ENCODE results near the gene NEMP1.

NEMP1 gene

DNA sequence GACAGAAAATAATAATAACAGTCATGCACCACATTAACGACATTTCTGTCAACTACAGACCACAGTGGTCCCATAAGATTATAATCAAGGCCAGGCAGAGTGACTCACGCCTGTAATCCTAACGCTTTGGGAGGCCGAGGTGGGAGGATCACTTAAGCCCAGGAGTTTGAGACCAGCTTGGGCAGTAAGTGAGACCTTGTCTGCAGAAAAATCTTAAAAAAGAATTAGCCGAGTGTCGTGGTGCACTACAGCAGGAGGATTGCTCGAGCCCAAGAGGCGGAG lies 18.9 kb upstream of the NEMP1 start:
- H3K27ac ChIP-seq, result no peak overlapping the region

DNA sequence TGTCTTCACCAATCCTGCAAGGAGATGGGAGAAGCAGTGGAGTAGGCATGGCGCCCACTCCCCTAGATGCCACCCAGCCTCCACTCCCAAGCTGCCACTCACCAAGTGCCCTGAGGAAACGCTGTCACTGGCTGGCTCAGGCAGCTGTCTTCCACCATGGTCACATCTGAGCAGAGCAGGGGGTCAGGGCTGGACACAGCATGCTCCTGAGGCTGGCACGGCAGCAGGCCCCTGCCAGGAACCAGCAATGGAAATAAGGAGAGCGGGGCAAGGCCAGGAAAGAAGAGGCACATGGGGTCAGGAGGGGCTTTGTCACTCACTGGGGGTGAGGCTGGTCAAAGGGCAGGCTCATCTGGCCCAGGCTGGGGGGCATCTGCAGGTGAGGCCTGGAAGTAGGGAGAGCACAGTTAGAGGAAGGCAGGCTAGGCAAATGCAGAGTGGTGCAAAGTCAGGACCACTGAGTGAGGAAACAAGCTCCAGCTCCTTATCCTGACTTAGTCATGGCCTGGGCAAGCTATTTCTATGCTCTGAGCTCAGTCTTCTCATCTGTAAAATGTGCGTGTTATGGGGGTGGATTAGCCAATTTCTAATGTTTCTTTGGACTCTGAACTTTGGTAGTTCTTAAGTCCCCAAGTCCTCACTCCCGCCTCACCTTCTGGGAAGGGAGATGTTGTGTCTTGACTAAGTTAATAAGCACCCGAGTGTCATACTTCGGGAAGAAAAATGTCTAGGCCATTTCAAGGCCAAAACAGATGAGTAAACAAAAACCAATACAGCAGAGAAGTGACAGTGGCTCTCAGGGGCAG lies 18.4 kb upstream of the NEMP1 start:
- no peak for DNase-seq
- peaks cover 29% of the 10 kb centered on the region for H3K36me3 ChIP-seq
- no peaks in the 10 kb centered on the region for H3K9me3 ChIP-seq (ENCODE audit: severe bottlenecking)
- H3K27me3 ChIP-seq (ENCODE audit: insufficient read depth, low read depth, severe bottlenecking), result no peaks in the 10 kb centered on the region
- no peak overlapping the region for H3K4me3 ChIP-seq (ENCODE audit: low read depth, low read length)
- H3K27ac ChIP-seq, result peak overlapping the region; percentile 56
- TF ChIP-seq, protein P1, sequence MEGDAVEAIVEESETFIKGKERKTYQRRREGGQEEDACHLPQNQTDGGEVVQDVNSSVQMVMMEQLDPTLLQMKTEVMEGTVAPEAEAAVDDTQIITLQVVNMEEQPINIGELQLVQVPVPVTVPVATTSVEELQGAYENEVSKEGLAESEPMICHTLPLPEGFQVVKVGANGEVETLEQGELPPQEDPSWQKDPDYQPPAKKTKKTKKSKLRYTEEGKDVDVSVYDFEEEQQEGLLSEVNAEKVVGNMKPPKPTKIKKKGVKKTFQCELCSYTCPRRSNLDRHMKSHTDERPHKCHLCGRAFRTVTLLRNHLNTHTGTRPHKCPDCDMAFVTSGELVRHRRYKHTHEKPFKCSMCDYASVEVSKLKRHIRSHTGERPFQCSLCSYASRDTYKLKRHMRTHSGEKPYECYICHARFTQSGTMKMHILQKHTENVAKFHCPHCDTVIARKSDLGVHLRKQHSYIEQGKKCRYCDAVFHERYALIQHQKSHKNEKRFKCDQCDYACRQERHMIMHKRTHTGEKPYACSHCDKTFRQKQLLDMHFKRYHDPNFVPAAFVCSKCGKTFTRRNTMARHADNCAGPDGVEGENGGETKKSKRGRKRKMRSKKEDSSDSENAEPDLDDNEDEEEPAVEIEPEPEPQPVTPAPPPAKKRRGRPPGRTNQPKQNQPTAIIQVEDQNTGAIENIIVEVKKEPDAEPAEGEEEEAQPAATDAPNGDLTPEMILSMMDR (IDR thresholded peaks at IDR 0.05; ENCODE audit: low read depth, low read length), result no peak

More for the DNA sequence above, 18.9 kb upstream of the NEMP1 start:
- H3K4me3 ChIP-seq (ENCODE audit: low read depth, low read length), result no peak overlapping the region
- peaks cover 24% of the 10 kb centered on the region for H3K36me3 ChIP-seq
- no peak for DNase-seq
- H3K27me3 ChIP-seq (ENCODE audit: insufficient read depth, low read depth, severe bottlenecking), result no peaks in the 10 kb centered on the region
- TF ChIP-seq, protein P1 (IDR thresholded peaks at IDR 0.05; ENCODE audit: low read depth, low read length), result no peak
- H3K9me3 ChIP-seq (ENCODE audit: severe bottlenecking), result no peaks in the 10 kb centered on the region

- TF ChIP-seq, protein P1 (IDR thresholded peaks at IDR 0.05; ENCODE audit: low read depth, low read length), result no peak
- DNase-seq, result peak; percentile 82
- no peaks in the 10 kb centered on the region for H3K9me3 ChIP-seq (ENCODE audit: severe bottlenecking)
- no peak overlapping the region for H3K4me3 ChIP-seq (ENCODE audit: low read depth, low read length)
- H3K27ac ChIP-seq, result peak overlapping the region; percentile 56
- no peaks in the 10 kb centered on the region for H3K27me3 ChIP-seq (ENCODE audit: insufficient read depth, low read depth, severe bottlenecking)
- H3K36me3 ChIP-seq, result peaks cover 38% of the 10 kb centered on the region
Measured at GRCh38 chr12:57096099-57096572, 17.5 kb upstream of the NEMP1 start.

GRCh38 chr12:57095440-57095839 lies 16.8 kb upstream of the NEMP1 start:
- Histone ChIP-seq H3K27ac (peak overlapping the region; percentile 56), H3K9me3 (ENCODE audit: severe bottlenecking) (no peaks in the 10 kb centered on the region), H3K27me3 (ENCODE audit: insufficient read depth, low read depth, severe bottlenecking) (no peaks in the 10 kb centered on the region), H3K36me3 (peaks cover 45% of the 10 kb centered on the region), H3K4me3 (ENCODE audit: low read depth, low read length) (no peak overlapping the region)
- TF ChIP-seq, protein P1 (IDR thresholded peaks at IDR 0.05; ENCODE audit: low read depth, low read length), result no peak
- no peak for DNase-seq

GRCh38 chr12:57094208-57095160 lies 15.9 kb upstream of the NEMP1 start:
- H3K27me3 ChIP-seq (ENCODE audit: insufficient read depth, low read depth, severe bottlenecking), result no peaks in the 10 kb centered on the region
- no peaks in the 10 kb centered on the region for H3K9me3 ChIP-seq (ENCODE audit: severe bottlenecking)
- H3K36me3 ChIP-seq, result peaks cover 46% of the 10 kb centered on the region
- TF ChIP-seq, protein P1 (IDR thresholded peaks at IDR 0.05; ENCODE audit: low read depth, low read length), result no peak
- no peak overlapping the region for H3K27ac ChIP-seq
- no peak for DNase-seq
- no peak overlapping the region for H3K4me3 ChIP-seq (ENCODE audit: low read depth, low read length)

Measured in WERI-Rb-1 (cell line).